ENCODE data around the gene ABCA3.
A peak's percentile ranks its signal among the peaks of the same experiment; 100 is the strongest.

ABCA3 gene

DNA sequence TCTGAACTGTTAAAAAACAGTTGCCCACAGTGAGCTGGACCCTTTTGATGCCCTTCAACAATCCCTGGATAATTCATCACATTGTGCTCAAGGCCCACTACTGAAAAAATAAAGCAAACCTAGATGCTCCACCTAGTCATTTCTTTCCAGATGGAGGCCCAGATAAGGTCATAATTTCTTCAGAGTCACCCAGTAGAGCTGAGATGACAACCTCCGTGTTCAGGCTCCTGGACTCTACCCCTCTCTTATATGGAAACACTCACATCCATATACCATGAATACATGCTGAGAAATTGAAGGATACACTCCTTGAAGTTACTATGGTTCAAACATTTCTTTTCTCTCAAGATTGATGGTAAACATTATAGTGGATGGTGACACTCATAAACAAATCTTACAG is 2.7 kb upstream of the ABCA3 start:
- DNase-seq: no peak

DNA sequence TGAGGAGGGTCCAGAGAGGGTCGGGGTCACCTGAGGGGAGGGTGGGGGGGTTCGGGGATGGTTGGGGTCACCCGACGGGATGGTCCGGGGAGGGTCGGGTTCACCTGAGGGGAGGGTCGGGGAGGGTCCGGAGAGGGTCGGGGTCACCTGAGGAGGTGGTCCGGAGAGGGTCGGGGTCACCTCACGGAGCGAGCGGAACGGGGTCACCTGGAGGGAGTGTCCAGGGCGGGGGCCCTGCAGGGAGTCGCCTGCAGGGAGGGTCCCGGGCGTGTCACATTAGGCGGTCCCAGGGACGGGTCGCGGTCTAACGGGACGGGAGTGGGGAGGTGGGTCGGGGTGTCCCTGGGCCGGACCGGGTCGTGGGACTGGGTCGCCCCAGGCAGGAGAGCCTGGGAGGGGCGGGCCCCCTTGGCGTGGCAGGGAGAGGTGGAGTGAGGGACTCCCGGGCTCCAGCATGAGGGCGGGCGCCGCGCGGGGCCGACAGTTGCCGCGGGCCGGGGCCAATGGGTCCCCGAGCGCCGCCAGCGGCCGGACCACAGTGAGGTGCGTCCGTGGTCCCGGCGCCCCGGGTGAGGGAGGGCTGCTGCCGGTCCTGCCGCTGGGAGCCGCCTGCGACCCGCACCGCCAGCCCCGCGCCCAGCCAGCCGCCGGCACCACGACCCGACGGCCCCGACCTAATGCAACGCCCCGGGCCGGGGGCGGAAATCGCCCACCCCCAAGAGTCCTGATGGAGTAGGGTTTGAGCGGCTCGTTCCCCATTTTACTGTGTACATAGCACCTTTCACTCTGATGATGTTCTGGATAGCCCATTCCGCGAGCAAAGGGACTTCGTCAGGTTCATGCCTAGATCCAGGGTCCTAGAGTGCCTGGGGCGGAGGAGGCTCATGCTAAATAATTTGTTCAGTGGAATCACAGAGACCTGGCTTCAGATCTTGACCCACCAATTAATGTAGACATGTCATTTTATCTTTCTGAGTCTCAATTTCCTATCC is 1.2 kb upstream of the ABCA3 start:
- peak; percentile 17 for DNase-seq

DNA sequence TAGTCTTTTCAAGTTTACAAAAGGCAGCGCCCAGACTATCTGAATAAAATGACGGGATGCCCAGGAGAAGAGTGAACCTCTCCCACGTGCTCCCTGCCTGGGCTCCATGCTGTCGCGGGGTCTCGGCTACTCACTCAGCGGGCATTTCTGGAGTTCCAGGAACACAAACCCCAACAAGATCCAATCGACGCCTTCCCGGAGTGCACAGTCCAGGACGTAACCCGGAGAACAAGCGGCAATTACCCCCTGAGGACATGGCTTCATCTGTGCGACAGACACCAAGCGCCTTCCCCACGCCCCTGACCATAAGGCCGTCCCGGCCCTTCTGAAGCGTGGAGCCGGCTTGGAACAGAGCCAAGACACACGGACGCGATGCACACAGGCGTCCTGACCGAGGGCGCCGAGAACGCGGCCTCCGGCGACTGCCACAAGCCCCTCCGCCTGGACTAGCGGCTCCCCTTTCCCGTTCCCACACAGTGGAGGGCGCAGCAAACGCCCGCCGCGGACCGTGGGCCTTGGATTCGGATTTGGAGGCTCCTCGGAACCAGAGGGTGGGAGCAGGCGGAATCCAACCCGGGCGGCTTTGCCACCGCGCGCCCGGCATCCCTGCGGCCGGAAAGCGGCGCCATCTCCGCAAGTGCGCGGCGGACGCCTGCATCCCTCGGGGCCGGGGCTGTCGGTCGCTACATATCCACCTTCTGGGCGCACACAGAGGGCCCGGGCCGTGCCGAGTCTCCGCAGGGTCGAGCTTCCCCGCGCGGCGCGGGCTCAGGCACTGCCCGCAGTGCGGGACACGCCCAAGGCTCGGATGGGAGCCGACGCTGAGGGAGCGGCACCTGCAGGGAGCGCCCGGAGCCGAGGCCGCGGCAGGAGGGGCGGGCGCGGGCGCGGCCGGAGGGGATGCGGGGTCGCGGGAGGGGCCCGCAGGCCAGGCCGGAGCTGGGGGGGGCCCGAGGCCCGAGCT is 725 bp downstream of the ABCA3 start:
- DNase-seq: peak; percentile 63

DNA sequence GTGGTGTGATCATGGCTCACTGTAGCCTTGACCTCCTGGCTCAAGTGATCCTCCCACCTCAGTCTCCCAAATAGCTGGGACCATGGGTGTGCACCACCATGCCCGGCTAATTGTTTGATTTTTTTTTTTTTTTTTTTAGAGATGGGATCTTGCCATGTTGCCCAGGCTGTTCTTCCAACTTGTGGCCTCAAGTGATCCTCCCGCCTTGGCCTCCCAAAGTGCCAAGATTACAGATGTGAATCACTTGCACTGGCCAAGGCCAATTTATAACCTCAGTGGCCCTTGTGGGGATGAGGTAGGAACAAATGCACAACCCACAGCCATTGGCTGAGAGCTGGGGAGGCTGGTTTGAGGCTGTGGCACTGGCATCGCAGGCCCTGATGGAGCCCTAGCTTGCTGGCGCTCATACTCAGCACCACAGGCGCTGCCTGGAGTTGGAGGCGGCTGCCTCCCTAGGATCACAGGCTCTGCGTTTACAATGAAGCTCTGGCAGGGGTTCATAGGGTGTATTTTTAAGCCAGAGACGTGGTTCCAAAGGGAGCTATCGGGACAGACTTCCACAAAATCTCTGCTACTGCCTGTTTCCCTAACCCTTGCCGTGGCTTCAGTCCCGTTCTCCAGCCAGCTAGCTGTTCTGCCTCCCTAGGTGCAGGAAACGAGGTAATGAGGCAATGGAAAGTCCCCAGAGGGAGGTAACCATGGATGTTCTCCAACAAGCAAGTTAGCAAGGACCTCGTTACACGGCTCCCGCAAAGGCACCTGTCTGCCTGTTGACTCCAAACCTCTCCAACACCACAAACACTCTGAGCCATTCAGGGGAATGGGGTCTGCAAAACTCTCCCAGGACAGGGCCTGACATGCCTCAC is 2.9 kb downstream of the ABCA3 start:
- DNase-seq: no peak

DNA sequence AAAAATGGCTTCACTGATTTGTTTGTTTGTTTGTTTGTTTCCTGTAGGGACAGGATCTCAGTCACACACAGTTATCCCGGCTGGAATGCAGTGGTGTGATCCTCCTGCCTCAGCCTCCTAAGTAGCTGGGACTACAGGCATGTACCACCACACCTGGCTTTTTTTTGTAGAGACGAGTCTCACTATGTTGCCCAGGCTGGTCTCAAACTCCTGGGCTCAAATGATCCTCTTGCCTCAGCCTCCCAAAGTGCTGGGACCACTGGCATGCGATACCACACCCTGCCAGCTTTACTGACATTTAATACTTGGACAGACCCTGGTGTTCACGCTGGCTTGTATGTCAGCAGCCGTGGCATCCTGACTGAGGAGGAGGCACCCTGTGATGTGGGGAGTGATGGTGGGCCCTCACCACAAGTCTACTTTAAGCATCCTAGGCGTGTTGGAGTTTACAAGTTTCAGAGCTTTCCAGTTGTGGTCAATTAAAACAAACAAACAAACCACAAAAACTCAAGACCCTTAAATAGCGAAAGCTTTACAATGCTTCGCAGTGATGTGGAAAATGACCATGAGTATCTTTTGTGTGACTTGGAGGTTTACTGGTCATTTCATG is 5.1 kb downstream of the ABCA3 start:
- DNase-seq: no peak

DNA sequence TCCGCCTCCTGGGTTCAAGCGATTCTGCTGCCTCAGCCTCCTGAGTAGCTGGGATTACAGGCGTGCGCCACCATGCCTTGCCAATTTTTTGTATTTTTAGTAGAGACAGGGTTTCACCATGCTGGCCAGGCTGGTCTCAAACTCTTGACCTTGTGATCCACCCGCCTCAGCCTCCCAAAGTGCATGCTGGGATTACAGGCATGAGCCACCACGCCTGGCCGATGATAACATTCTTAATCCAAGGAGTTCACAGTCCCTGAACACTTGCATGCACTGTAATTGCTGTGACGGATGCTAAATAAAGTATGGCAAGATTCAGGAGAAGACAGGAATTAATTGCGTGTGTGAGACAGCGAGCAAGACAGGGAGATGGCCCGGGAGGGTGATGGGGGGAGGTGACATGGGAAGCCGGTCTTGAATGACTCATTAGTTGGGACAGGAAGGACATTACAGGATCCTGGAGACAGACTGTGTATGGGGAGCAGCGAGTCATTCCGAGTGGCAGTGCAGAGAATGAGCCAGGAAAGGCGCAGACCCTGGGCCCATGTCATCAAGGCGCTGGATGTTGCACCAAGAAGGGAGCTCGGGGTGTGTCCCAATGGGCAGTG is 6.7 kb downstream of the ABCA3 start:
- DNase-seq: no peak

DNA sequence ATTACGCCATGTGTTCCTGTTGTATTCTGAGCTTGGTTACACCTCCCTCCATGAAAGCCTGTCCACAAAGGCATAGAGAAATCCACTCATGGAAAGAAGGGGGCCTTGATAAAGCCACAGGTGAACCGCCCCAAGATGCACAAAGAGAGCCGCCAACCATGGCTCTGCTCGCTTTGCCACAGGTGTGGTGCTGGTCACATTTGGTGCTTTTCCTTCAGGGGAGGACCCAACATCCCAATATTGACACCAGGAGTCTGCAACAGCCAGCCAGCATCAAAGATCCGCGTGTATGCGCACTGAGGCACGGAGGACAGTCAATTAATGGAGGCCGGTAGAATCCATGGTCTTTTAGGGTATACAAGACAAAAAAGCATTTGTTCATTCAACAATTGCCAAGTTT is 7.3 kb downstream of the ABCA3 start:
- no peak for DNase-seq

DNA sequence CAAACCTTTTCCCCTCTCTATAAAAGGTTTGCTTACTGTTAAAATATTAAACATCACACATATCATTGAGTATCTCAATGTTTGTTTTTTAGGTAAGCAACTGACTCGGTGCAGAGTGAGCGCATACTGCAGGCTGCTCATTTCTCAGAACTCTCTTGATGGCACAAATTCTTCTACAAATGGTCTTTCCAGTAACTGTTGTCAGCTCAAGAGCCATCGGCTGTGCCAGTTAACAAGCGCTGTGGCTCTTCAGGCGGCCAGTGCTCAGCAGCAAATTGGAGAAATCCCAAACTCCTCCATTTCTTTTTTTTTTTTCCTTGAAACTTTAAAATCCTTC is 8.6 kb downstream of the ABCA3 start:
- no peak for DNase-seq

DNA sequence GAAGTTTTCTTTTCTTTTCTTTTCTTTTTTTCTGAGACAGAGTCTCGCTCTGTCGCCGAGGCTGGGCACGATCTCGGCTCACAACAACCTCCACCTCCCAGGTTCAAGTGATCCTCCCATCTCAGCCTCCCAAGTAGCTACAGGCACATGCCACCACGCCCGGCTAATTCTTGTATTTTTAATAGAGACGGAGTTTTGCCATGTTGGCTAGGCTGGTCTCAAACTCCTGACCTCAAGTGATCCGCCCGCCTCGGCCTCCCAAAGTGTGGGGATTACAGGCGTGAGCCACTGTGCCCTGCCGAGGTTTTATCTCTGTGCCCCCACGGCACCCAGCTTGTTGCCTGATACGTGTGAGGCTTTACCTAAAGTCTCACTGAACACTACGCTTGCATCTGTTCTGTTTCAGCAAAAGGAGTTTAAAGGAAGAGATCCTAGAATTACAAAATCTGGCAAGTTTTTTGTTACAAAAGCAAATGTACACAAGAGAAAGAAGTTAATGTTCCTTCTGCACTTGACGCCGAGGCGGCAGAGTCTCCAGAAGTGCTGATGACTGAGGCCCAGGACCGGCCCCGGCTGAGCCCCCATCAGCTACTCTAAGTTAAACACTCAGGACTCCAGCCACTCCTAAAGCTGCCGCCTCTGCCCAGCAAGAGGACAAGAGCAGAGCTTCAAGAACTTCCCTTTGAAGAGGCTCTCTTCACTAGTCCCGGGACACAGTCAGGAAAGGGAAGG is 9.2 kb downstream of the ABCA3 start:
- DNase-seq: no peak

DNA sequence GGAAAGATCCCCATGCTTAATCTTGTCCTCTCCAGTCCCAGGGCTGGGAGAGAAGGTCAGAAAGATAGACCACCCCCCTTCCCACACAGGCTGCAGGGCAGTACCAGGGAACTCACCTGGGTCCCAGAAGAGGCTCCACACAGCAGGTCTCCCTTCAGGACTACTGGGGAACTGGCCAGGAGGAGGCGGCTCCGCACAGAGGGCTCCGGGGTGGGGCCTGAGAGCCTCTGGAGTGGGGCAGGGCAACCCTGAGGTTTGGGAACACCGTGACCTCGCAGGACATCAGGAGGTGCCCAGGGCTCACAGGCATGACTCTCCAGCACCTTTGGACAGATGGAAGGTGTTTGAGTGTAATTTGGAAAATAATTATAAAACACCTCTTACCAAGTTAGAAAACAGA is 11.0 kb downstream of the ABCA3 start:
- DNase-seq: no peak

DNA sequence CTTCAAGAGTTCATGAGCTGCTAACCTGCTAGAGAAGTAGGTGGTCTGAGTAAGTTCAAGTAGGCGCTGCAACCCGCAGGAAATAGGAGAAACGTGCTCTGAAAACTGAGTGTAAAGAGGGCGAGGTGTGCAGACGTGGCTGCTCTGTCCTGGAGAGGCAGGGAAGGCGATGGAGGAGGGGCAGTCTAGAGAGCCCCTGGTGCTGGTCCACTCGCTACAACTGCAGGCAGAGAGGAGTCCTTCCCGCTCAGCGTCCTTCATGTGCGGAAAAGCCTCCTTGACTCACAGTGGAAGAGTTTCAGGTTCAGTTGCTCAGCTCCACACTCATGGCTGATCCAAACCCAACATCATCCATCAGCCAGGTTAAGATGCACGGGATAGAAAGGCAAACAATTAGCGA is 12.1 kb downstream of the ABCA3 start:
- no peak for DNase-seq

DNA sequence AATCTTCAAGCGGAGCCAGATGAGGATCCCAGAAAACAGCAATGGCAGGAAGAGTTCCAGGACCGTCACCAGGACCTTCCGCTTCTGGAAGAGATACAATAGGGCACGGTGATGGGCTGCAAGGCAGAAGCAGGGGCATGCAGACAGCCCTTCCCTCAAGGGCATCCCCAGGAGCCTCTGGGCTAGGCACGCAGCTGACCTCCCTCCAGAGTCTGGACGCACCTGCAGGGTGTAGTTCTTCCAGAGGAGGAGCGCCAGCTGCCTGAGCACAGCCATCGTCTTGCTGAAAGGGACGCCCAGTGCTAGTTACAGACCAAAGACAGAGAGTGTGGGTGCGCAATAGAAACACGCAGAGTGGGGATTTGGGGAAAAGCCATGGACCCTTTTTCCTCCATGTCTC is 14.3 kb downstream of the ABCA3 start:
- DNase-seq: no peak

DNA sequence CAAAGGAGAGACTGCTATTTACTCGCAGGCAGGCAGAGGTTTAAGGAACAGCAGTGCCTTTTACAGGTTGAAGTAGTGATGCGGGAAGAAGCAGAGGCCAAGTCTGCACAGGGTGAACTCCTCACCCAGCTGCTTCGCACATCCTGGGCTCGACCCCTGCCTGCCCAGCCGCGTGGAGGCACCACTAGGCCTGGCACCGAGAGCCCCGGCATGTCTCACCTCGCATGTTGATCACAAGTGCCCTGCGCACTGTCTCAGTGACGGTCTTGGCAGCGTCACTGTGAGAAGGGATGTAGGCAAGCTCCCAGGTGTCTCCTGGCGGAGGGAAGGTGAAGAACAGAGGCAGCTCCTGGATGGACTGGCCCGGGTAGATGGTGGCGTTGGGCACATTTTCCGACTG is 14.7 kb downstream of the ABCA3 start:
- no peak for DNase-seq

DNA sequence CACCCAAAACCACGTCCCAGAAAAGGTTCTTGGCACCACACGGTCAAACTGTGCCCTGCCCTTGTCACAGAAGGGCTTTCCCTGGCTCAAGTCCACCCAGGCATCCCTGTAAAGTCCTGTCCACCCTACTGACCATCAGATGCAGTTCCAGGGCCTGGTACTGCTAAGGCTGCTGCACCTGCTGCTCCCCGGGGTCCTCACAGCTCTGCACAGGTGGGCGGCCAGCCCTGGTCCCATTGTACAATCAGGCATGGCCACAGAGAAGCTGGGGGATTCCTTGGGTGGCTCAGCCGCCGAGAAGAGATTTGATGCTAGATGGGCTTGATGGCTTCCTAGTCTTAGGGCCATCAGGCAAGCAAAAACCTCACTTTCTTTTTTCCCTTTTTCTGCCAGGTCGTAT is 15.3 kb downstream of the ABCA3 start:
- no peak for DNase-seq

DNA sequence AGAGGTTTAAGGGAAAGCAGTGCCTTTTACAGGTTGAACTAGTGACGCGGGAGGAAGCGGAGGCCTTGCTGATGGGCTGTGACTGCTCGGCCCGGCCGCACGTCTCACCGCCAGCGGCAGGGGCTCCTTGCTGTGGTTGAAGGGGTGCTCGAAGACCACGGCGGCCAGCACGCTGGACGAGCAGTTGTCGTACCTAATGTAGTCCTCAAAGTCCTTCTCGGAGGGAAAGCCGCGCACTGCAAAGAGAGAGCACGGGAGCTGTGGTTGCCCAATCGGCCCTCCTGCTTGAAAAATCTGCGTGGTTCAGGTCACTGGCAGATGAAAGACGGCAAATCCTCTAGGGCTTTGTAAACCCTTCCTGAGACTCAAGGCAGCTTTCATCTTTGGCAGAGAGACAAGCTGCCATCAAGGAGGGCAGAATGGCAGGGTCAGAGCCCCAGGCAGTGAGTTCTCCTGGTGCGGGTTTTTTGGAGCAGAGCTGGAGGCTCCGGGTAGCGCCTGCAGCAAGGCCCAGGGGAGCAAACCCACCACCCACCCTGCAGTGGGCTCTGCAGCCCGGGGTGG is 16.1 kb downstream of the ABCA3 start:
- no peak for DNase-seq

DNA sequence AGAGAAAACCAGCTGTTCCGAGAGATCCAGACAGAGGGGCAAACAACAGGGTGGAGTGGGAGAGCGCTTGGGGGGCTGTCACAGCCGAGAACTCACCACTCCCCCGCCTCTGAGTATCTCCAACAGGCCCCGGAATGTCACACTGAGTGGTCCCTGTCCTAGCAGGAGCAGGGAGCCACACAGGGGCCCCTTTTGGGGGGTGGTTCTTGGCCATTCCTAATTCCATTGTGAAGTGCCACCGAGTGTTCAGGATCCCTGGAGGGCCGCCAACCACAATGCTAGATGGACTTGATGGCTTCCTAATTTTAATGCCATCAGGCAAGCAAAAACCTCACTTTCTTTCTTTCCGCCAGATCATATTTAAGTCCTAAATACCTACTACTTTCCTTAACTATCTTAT is 16.8 kb downstream of the ABCA3 start:
- DNase-seq: no peak

DNA sequence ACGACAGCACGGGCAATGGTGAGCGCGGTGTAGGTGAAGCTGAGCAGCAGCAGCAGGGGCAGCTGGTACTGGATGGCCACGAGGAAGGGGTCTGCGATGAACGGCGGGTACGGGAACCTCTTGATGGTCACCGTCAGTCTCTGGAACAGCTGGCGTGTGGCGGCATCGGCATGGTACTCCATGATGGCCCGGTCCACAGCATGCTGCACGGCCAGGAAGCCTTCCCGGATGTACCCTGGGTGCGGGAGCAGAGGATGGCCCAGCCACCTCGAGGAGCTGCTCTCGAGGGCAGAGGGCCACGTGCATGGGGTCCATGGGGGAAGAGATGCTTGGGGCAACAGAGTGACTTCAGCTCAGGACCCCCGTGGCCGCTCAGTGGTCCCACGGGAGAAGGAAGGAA is 20.9 kb downstream of the ABCA3 start:
- DNase-seq: no peak

DNA sequence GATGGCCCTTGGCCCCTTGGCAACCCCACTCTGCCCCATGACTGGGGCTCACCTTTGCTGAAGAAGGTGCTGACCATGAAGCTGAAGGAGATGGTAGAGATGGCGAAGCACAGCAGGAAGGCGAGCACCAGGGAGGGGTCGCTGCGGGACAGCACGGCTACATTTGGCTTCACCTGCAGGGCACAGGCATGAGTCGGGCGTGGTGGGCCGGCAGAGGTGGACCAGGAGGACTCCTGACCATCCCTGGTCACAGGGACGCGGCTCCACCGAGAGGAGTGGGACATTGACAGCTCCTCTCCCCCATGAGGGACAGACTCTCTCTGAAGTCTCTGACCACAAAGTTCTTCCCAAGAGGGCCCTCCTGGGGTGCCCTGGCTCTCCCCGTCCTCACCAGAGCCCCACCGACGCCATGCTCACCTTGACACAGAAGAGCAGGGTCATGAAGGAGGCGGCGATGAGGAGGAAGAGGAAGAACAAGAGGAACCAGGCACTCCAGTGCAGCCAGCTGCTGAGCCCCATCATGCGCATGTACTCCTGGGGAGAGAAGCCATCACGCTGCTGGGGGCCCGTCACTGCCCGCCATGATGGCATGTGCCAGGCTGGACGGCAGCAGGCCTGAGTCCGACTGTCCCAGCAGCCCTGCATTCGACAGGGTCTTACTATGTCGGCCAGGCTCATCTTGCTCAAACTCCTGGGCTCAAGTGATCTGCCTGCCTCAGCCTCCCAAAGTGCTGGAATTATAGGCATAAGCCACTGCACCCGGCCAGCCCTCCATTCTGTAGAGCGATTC is 23.1 kb downstream of the ABCA3 start:
- no peak for DNase-seq

DNA sequence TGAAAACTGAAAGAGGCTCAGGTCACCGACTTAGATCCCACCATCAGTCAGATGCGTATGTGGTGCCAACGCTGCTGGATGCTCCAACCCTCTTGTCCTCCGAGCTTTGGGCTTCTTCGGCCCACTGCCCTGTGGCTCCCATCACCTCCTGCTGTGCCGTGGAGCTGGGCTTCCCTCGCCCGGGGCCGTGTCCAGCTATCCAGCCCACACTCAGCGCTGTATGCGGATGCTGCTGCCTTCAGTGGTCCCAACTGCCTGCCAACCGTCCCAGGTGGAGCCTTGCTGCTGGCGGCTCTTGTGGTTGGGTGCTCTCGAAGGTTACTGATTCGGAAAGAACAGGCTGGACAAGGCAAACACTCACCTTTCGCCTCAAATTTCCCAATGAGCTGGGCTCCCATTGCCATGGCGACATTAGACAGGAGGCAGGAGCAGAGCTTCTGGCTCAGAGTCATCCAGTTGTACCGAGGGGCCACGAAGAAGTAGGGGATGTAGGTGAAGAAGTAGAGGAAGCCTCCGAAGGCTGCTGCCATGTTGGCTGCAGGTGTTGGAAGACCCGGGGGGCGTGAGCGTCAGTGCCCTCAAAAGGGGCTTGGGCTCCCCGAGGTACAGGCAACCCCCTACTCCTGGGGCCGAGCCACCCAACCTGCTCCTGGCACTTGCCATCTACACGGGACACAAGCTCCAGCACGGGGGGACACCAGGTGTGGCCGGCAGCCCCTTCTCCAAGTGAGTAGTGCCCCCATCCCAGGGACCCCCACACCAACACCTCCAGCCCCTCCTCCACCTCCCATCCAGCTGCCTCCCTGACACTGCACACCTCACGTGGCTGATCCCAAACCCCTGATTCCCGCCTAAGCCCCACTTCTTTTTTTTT is 32.2 kb downstream of the ABCA3 start:
- no peak for DNase-seq

Measured in stimulated activated CD4-positive, alpha-beta T cell treated with anti-CD3 and anti-CD28 coated beads, Interleukin-15, amount 100 ng/mL, for 24 hours (primary cell).